ENCODE data around the gene PAXX.

- TF ChIP-seq, protein P1, sequence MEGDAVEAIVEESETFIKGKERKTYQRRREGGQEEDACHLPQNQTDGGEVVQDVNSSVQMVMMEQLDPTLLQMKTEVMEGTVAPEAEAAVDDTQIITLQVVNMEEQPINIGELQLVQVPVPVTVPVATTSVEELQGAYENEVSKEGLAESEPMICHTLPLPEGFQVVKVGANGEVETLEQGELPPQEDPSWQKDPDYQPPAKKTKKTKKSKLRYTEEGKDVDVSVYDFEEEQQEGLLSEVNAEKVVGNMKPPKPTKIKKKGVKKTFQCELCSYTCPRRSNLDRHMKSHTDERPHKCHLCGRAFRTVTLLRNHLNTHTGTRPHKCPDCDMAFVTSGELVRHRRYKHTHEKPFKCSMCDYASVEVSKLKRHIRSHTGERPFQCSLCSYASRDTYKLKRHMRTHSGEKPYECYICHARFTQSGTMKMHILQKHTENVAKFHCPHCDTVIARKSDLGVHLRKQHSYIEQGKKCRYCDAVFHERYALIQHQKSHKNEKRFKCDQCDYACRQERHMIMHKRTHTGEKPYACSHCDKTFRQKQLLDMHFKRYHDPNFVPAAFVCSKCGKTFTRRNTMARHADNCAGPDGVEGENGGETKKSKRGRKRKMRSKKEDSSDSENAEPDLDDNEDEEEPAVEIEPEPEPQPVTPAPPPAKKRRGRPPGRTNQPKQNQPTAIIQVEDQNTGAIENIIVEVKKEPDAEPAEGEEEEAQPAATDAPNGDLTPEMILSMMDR (IDR thresholded peaks at IDR 0.05; ENCODE audit: borderline replicate concordance, extremely low read depth, low read length, poor library complexity, severe bottlenecking): no peak
- TF ChIP-seq EZH2 (IDR thresholded peaks at IDR 0.05; ENCODE audit: borderline replicate concordance, low read depth, low read length, severe bottlenecking): no peak
Measured at GRCh38 chr9:137038916-137039315, 46.7 kb downstream of the PAXX start.
